Thyroid gland (tissue), 4 donors: Measurements from ENCODE around the gene POLR1D. TPM values are rescaled to one million over a fixed set of nuclear protein-coding genes. Genes with fewer than 3 reads are reported as not detected.

ENCODE experiments used
- DNase-seq, 2 donors: peaks; one replicate each; pipeline ENCODE4 v3.0.0-alpha.2; 2019
- H3K27ac ChIP-seq, 3 donors: fragments of 200-600 bp; sonication (generic); 1 replicate in 2 of 3; 2 replicates in 1 of 3; pipeline ENCODE4 v1.5.1; 2016 to 2019; ENCODE audit warnings: mild to moderate bottlenecking in 1 of 3, moderate library complexity in 1 of 3
- H3K27me3 ChIP-seq: fragments of 200-600 bp; sonication (generic); one replicate; pipeline ENCODE4 v1.5.1; 2019
- H3K36me3 ChIP-seq, 2 donors: fragments of 200-600 bp; sonication (generic); one replicate each; pipeline ENCODE4 v1.5.1; 2016 to 2019
- H3K4me1 ChIP-seq, 2 donors: fragments of 200-600 bp; sonication (generic); one replicate each; pipeline ENCODE4 v1.5.1; 2017 to 2019
- H3K4me3 ChIP-seq, 3 donors: fragments of 200-600 bp; sonication (generic); replicated peaks in 1 of 3; 1 replicate in 2 of 3; 2 replicates in 1 of 3; pipeline ENCODE4 v1.5.1; 2016; ENCODE audit warnings: mild to moderate bottlenecking in 1 of 3
- H3K9me3 ChIP-seq: fragments of 200-600 bp; sonication (generic); one replicate; pipeline ENCODE4 v1.5.1; 2017
- POLR2A ChIP-seq, 2 donors: fragments of 450-650 bp; IDR thresholded peaks; one replicate each; pipeline ENCODE4 v1.6.1; 2017; ENCODE audit warnings: antibody characterized with exemption in 2 of 2, mild to moderate bottlenecking in 2 of 2, moderate library complexity in 1 of 2
- WGBS, 2 donors: methylation state at CpG; one replicate each; pipeline ENCODE4 v1.1.5; 2017; 5-methylcytosine and 5-hydroxymethylcytosine counted together
- intact Hi-C: fragments of 100-400 bp; cut with DNase I; formaldehyde crosslinking; loops from one replicate; pipeline ENCODE4 v1.15.1; 2023
- total RNA-seq, 4 donors: library from RNA; depleted of rRNA; stranded (reverse); fragments of >200 nt; gene quantifications; one replicate each; pipeline ENCODE4 v1.2.3, GENCODE V29; 2016
- TF ChIP-seq, protein P1 (sequence below), 6 experiments: fragments of 200-600 bp in 3 of 6; fragments of 450-650 bp in 3 of 6; sonication (generic) in 3 of 6; IDR thresholded peaks; one replicate each; pipeline ENCODE4 v1.5.1; 2016 to 2019; ENCODE audit warnings: antibody characterized with exemption in 6 of 6, mild to moderate bottlenecking in 2 of 6, inconsistent platforms in 1 of 6, moderate library complexity in 1 of 6

The POLR1D gene, protein sequence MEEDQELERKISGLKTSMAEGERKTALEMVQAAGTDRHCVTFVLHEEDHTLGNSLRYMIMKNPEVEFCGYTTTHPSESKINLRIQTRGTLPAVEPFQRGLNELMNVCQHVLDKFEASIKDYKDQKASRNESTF
- total RNA-seq: 100 to 1,000 TPM in 2 of 4 donors, 10 to 100 TPM in 2; 64.1 to 111 (median 87.0) TPM

DNA sequence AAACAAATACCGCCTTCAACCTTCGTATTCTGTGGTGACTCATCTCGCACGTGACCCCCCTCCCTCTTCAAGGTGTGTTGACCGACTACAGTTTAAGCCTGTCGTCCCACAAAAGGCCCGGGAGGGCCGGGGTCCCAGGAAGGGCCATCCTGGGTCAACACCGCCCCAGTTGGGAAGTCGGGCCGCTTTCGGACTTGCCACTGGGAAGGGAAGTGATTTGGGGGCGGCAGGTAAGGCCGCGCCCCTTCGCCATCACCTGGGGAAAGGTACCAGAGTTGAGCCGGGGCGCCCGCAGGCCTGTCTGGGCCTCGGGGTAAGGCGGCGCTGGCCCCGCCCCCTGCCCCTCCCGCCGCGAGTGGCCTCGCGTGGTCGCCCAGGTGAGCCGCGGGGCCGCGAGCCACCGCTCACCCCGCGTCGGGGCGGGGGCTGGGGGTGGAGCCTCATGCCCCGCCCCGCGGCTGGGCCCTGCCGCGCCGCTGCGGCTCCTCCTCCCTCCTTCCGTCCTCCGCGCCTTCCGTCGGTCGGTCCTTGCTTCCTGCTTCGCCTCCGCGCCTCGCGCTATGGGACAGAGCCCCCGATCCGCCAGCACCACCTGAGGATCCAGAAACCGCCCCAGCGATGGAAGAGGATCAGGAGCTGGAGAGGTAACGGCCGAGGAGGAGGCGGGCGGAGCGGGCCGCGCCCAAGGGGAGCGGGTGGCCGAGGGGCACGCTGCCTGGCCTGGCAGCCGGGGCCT, at the start of gene POLR1D:
POLR1D (plus strand) TSS at position 527 of the 736 bp plus-strand sequence; CDS start at position 619, 92 bp downstream.
- Histone ChIP-seq H3K9me3 (no peaks in the 10 kb centered on the region), H3K4me3 (peak within 1 kb of the TSS; percentile 79 to 100 (median 84)), H3K36me3 (no peaks in the 10 kb centered on the region), H3K27me3 (no peaks in the 10 kb centered on the region), H3K27ac (peak within 1 kb of the TSS; percentile 96 to 98 (median 98)), H3K4me1 (peaks cover 25 to 33% of the 10 kb centered on the region in 2 donors)
- DNase-seq: peak; percentile 92 to 93
- intact Hi-C loops: loop anchor here (10.0 kb wide), 1 partner anchor 87 kb away; no protein-coding TSS in a partner anchor
- WGBS, 2 donors: 0 to 1% methylated on average over 42 to 55 of the region's 71 CpGs
- TF ChIP-seq, protein P1, sequence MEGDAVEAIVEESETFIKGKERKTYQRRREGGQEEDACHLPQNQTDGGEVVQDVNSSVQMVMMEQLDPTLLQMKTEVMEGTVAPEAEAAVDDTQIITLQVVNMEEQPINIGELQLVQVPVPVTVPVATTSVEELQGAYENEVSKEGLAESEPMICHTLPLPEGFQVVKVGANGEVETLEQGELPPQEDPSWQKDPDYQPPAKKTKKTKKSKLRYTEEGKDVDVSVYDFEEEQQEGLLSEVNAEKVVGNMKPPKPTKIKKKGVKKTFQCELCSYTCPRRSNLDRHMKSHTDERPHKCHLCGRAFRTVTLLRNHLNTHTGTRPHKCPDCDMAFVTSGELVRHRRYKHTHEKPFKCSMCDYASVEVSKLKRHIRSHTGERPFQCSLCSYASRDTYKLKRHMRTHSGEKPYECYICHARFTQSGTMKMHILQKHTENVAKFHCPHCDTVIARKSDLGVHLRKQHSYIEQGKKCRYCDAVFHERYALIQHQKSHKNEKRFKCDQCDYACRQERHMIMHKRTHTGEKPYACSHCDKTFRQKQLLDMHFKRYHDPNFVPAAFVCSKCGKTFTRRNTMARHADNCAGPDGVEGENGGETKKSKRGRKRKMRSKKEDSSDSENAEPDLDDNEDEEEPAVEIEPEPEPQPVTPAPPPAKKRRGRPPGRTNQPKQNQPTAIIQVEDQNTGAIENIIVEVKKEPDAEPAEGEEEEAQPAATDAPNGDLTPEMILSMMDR (IDR thresholded peaks at IDR 0.05): no peak
- TF ChIP-seq POLR2A (IDR thresholded peaks at IDR 0.05): peak in 1 of 2 donors; percentile 87

DNA sequence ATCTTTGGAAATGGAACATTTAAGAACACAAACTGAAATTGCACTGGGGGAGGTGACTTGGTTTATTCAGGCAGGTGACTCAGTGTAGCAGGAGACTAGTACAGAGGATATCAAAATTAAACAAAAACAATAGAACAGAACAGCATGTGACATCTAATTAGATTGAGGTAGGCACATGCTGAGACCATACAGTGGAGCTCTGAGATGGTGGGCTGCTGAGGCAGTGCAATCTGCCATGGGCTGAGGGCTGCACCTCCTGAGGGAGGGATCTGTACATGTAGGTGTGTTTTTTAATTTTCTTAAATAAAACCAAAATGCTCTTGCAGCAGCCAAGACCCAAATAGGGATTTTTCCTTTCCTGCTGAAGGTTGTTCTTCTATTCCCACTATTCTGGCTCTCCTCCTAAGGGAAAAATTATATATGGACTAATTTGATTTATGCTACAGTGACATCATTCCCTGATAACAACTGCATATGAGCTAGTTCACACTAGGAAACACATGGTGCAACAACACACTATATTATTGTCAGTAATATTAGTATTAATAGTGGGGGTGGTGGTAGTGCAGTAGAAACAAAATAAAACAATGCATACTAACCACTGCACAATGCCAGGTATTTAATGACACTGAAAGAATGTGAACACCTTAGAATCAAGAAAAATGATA, 49.3 kb upstream of the POLR1D start:
- Histone ChIP-seq H3K4me3 (no peak overlapping the region), H3K4me1 (no peaks in the 10 kb centered on the region), H3K27ac (no peak overlapping the region), H3K27me3 (no peaks in the 10 kb centered on the region), H3K9me3 (no peaks in the 10 kb centered on the region), H3K36me3 (peaks cover 8 to 13% of the 10 kb centered on the region in 2 donors)
- intact Hi-C loops: no loop called here
- no peak for DNase-seq
- TF ChIP-seq, protein P1 (IDR thresholded peaks at IDR 0.05): no peak
- TF ChIP-seq POLR2A (IDR thresholded peaks at IDR 0.05): no peak

DNA sequence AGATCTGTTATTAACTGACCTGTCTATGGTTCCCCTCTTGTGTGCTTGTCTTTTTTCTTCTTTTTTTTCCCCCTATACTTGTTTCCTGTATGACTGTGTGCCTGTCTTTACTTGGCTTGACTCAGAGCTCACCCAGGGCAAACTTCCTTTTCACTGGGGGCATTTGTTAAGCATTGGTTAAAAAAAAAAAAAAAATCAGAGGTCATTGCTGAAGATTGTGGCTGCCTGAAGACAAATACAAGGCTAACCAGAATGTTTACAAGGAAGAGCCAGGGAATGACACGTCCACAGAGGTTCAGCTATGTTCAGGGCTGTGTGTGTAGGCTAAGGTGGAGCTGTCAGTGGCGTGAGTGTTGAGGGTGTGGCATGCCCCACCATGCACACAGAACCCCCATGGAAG, 48.4 kb upstream of the POLR1D start:
- 85 to 97% methylated on average over 2 of the region's 2 CpGs for WGBS, 2 donors
- TF ChIP-seq, protein P1 (IDR thresholded peaks at IDR 0.05): no peak
- no peak for TF ChIP-seq POLR2A (IDR thresholded peaks at IDR 0.05)
- Histone ChIP-seq H3K9me3 (no peaks in the 10 kb centered on the region), H3K27ac (no peak overlapping the region), H3K4me1 (no peaks in the 10 kb centered on the region), H3K4me3 (no peak overlapping the region), H3K36me3 (peaks cover 1 to 8% of the 10 kb centered on the region in 2 donors), H3K27me3 (no peaks in the 10 kb centered on the region)
- no peak for DNase-seq
- intact Hi-C loops: no loop called here

DNA sequence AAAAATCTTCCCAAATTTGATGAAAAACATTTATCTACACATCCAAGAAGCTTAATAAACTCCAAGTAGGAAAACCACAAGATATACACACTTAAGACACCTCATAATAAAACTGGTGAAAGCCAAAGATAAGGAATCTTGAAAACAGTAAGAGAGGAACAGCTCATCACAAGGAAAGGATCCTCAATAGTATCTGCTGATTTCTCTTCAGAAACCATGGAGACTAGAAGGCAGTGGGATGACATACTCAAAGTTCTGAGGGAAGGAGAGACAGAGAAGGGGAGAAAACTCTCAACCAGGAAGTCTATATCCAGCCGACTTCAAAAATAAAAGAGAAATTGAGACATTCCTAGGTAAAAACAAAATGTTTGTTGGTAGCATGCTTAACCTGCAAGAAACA, 47.0 kb upstream of the POLR1D start:
- WGBS, 2 donors: 89 to 90% methylated on average over 1 of the region's 1 CpG
- DNase-seq: no peak
- Histone ChIP-seq H3K4me1 (no peaks in the 10 kb centered on the region), H3K36me3 (no peaks in the 10 kb centered on the region), H3K4me3 (no peak overlapping the region), H3K9me3 (no peaks in the 10 kb centered on the region), H3K27me3 (no peaks in the 10 kb centered on the region), H3K27ac (no peak overlapping the region)
- TF ChIP-seq POLR2A (IDR thresholded peaks at IDR 0.05): no peak
- TF ChIP-seq, protein P1 (IDR thresholded peaks at IDR 0.05): no peak
- intact Hi-C loops: no loop called here
